ENCODE measurements around the gene FOXE1.

DNA sequence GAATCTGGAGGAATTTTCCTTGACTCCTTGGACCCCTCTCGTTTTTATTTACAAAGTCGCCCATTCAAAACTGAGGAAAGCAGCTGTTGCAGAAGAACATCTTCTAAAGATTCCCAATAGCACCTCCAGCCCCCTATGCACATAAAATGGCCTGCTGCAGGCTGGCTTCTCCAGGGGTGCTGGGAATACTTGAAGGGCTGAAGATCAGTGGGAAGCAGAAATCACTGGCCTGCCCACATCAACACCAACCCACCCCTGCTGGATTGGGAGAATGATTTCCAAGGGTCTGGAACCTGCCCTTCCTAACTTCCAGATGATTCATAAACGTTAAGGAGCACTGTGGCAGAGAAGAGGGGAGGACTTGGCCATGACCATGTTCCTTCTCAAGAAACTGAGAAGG is 3.0 kb upstream of the FOXE1 start:
- no peak for TF ChIP-seq POLR2A (IDR thresholded peaks at IDR 0.05)
- TF ChIP-seq, protein P1, sequence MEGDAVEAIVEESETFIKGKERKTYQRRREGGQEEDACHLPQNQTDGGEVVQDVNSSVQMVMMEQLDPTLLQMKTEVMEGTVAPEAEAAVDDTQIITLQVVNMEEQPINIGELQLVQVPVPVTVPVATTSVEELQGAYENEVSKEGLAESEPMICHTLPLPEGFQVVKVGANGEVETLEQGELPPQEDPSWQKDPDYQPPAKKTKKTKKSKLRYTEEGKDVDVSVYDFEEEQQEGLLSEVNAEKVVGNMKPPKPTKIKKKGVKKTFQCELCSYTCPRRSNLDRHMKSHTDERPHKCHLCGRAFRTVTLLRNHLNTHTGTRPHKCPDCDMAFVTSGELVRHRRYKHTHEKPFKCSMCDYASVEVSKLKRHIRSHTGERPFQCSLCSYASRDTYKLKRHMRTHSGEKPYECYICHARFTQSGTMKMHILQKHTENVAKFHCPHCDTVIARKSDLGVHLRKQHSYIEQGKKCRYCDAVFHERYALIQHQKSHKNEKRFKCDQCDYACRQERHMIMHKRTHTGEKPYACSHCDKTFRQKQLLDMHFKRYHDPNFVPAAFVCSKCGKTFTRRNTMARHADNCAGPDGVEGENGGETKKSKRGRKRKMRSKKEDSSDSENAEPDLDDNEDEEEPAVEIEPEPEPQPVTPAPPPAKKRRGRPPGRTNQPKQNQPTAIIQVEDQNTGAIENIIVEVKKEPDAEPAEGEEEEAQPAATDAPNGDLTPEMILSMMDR (IDR thresholded peaks at IDR 0.05) = no peak
